A549 (cell line): Measurements from ENCODE around the gene SUGP1. TPM values are rescaled to one million over a fixed set of nuclear protein-coding genes. Genes with fewer than 3 reads are reported as not detected.

ENCODE experiments used
- ATAC-seq, 2 experiments: fragments of 200-7000 bp in 1 of 2; fragments of >200 bp in 1 of 2; cut with Nextera tagmentation in 1 of 2; cut with Tn5 transposase in 1 of 2; 3 replicates each; pipeline versions ENCODE4 v1.8.0 to v1.9.1; 2018 to 2020; ENCODE audit warnings: mild to moderate bottlenecking in 1 of 2, moderate library complexity in 1 of 2
- CTCF ChIA-PET: fragments of 300-600 bp; sonication (Branson Sonifier 250); formaldehyde crosslinking; extraction: SDS; loops from one replicate; lab custom pipeline; 2021; ENCODE audit warnings: antibody characterized with exemption, inconsistent platforms; lab: Yijun Ruan, JAX
- POLR2A ChIA-PET: fragments of 350-600 bp; formaldehyde crosslinking; extraction: SDS; loops from one replicate; lab custom pipeline; 2021; ENCODE audit warnings: antibody characterized with exemption, inconsistent platforms; lab: Yijun Ruan, JAX
- DNase-seq, 2 experiments: peaks; one replicate each; pipeline versions ENCODE4 v3.0.0 to v3.0.0-alpha.2; 2011 to 2016; ENCODE audit warnings: low read depth in 1 of 2, low spot score in 1 of 2
- FAIRE-seq: peaks from 2 replicates; lab custom pipeline; 2011; peaks lifted over from hg19 to GRCh38; lab: Jason Lieb, UNC
- H3K27ac ChIP-seq, 2 experiments: fragments of >200 bp; sonication (Bioruptor Twin); formaldehyde crosslinking; 3 replicates each; pipeline ENCODE4 v1.5.1; 2016 to 2017
- H3K4me1 ChIP-seq: fragments of >200 bp; sonication (Bioruptor Twin); formaldehyde crosslinking; 3 replicates; pipeline ENCODE4 v1.6.1; 2016
- H3K4me2 ChIP-seq: fragments of >200 bp; sonication (Bioruptor Twin); formaldehyde crosslinking; 3 replicates; pipeline ENCODE4 v1.6.1; 2016
- H3K4me3 ChIP-seq: fragments of >200 bp; sonication (Bioruptor Twin); formaldehyde crosslinking; 3 replicates; pipeline ENCODE4 v1.5.1; 2016
- H3K9me3 ChIP-seq: fragments of >200 bp; sonication (Bioruptor Twin); formaldehyde crosslinking; 3 replicates; pipeline ENCODE4 v1.6.1; 2016
- CBX2 ChIP-seq: fragments of 200-600 bp; sonication (generic); IDR thresholded peaks from 2 replicates; pipeline ENCODE4 v1.6.1; 2016; ENCODE audit warnings: low read depth, mild to moderate bottlenecking, borderline replicate concordance
- EHF ChIP-seq: fragments of 250-450 bp; sonication (Bioruptor Pico); IDR thresholded peaks from 2 replicates; pipeline ENCODE4 v1.5.0; 2020; ENCODE audit warnings: mild to moderate bottlenecking
- EHMT2 ChIP-seq: fragments of 200-600 bp; sonication (generic); IDR thresholded peaks from 2 replicates; pipeline ENCODE4 v1.6.1; 2016; ENCODE audit warnings: antibody characterized with exemption, low read depth, mild to moderate bottlenecking, moderate library complexity
- FOSB ChIP-seq: fragments of 250-450 bp; sonication (Bioruptor Pico); IDR thresholded peaks from 2 replicates; pipeline ENCODE4 v1.5.0; 2020; ENCODE audit warnings: mild to moderate bottlenecking, moderate library complexity
- FOXS1 ChIP-seq: fragments of 250-450 bp; sonication (Bioruptor Pico); IDR thresholded peaks from 2 replicates; pipeline ENCODE4 v1.5.0; 2020; ENCODE audit warnings: mild to moderate bottlenecking, moderate library complexity
- HDAC2 ChIP-seq: fragments of 200-600 bp; sonication (generic); IDR thresholded peaks from 2 replicates; pipeline ENCODE4 v1.6.1; 2016
- JUNB ChIP-seq: fragments of >200 bp; sonication (Bioruptor Twin); formaldehyde crosslinking; IDR thresholded peaks from 2 replicates; pipeline ENCODE4 v1.6.1; 2016
- MYC ChIP-seq: IDR thresholded peaks from 2 replicates; pipeline ENCODE4 v1.6.1; 2012; ENCODE audit warnings: mild to moderate bottlenecking, inconsistent platforms, low read length, improper control_type of control experiment, borderline replicate concordance
- NFE2L2 ChIP-seq: fragments of 150-350 bp; conservative IDR thresholded peaks from 2 replicates; pipeline ENCODE4 v1.6.1; 2014; ENCODE audit warnings: low read length
- NPAS2 ChIP-seq: fragments of 250-450 bp; sonication (Bioruptor Pico); IDR thresholded peaks from 2 replicates; pipeline ENCODE4 v1.8.0; 2022; ENCODE audit warnings: mild to moderate bottlenecking, moderate library complexity, borderline replicate concordance
- NR3C1 ChIP-seq: fragments of >200 bp; sonication (Bioruptor Twin); formaldehyde crosslinking; IDR thresholded peaks from 3 replicates; pipeline ENCODE4 v1.6.1; 2017
- POLR2A ChIP-seq: IDR thresholded peaks from 2 replicates; pipeline ENCODE4 v1.6.1; 2012; ENCODE audit warnings: mild to moderate bottlenecking, low read length
- RAD21 ChIP-seq, 2 experiments: fragments of >200 bp in 1 of 2; sonication (Bioruptor Twin) in 1 of 2; formaldehyde crosslinking in 1 of 2; IDR thresholded peaks in 1 of 2; conservative IDR thresholded peaks in 1 of 2; 2 replicates in 1 of 2; 3 replicates in 1 of 2; pipeline ENCODE4 v1.6.1; 2012 to 2018; ENCODE audit warnings: inconsistent platforms in 1 of 2
- REST ChIP-seq: fragments of 200-600 bp; sonication (generic); IDR thresholded peaks from 2 replicates; pipeline ENCODE4 v1.6.1; 2016; ENCODE audit warnings: antibody characterized with exemption, mild to moderate bottlenecking, moderate library complexity
- RFX5 ChIP-seq: fragments of 450-650 bp; IDR thresholded peaks from 2 replicates; pipeline ENCODE4 v1.7.1; 2014; ENCODE audit warnings: antibody characterized with exemption, mild to moderate bottlenecking, moderate library complexity
- RNF2 ChIP-seq: fragments of 200-600 bp; sonication (generic); IDR thresholded peaks from 2 replicates; pipeline ENCODE4 v1.6.1; 2016; ENCODE audit warnings: low read depth, mild to moderate bottlenecking, antibody characterized with exemption, moderate library complexity, borderline replicate concordance
- SMC3 ChIP-seq: fragments of >200 bp; sonication (Bioruptor Twin); formaldehyde crosslinking; IDR thresholded peaks from 3 replicates; pipeline ENCODE4 v1.6.1; 2018; ENCODE audit warnings: inconsistent platforms
- TFCP2L1 ChIP-seq: fragments of 250-450 bp; sonication (Bioruptor Pico); IDR thresholded peaks from 2 replicates; pipeline ENCODE4 v1.5.0; 2021; ENCODE audit warnings: mild to moderate bottlenecking
- USF2 ChIP-seq: fragments of 450-650 bp; IDR thresholded peaks from 2 replicates; pipeline ENCODE4 v1.6.1; 2014; ENCODE audit warnings: antibody characterized with exemption
- ZFP36 ChIP-seq: fragments of 450-650 bp; IDR thresholded peaks from 2 replicates; pipeline ENCODE4 v1.6.1; 2014; ENCODE audit warnings: borderline replicate concordance; ENCODE audit not compliant: partially characterized antibody
- WGBS: methylation state at CpG from one replicate; pipeline ENCODE4 v1.1.6; 2017; ENCODE audit errors: missing lambda C conversion rate; 5-methylcytosine and 5-hydroxymethylcytosine counted together
- polyA plus RNA-seq, 4 experiments: library from polyadenylated mRNA; depleted of rRNA in 3 of 4; stranded (reverse); fragments of >200 nt; fragmentation: RNase III in 1 of 4; extraction: RNeasy Plus Mini Kit Qiagen cat#74134 plus additional on column Dnase treatment in 1 of 4; gene quantifications; 2 replicates in 3 of 4; 3 replicates in 1 of 4; pipeline ENCODE4 v1.2.3, GENCODE V29; 2011 to 2017

SUGP1 gene
- polyA plus RNA-seq, 2 of the 4 experiments (the other 2 are of a cell fraction), result 21.9 to 30.0 TPM

GRCh38 chr19:19260417-19261214, 59.7 kb downstream of the SUGP1 start:
- ATAC-seq (no peak), DNase-seq (no peak), FAIRE-seq (no peak)
- WGBS, result 87% methylated on average over 18 of the region's 36 CpGs
- ChIA-PET CTCF (interaction anchor here (0.9 kb wide), 1 partner anchor 55 kb away, joined by 4 read pairs; no protein-coding TSS in a partner anchor), POLR2A (no interaction called here)
- TF ChIP-seq RNF2, result no peak
- no peak for TF ChIP-seq TFCP2L1 (CRISPR knock-in tag)
- no peak for TF ChIP-seq EHMT2
- no peak for TF ChIP-seq POLR2A
- no peak for TF ChIP-seq ZFP36
- TF ChIP-seq RFX5, result no peak
- TF ChIP-seq JUNB, result no peak
- no peak for TF ChIP-seq EHF (CRISPR knock-in tag)
- TF ChIP-seq RAD21 (conservative IDR thresholded peaks at IDR 0.05 in 1 of 2, IDR thresholded peaks at IDR 0.05 in 1 of 2), result no peak
- no peak for TF ChIP-seq FOXS1
- no peak for TF ChIP-seq CBX2
- no peak for TF ChIP-seq REST
- Histone ChIP-seq H3K9me3 (no peaks in the 10 kb centered on the region), H3K4me2 (peak overlapping the region; percentile 62; the same call in 1 of the 3 replicates), H3K4me3 (no peak overlapping the region), H3K27ac (no peak overlapping the region), H3K4me1 (no peaks in the 10 kb centered on the region)

- TF ChIP-seq FOSB (CRISPR knock-in tag), result no peak
- TF ChIP-seq NR3C1, result no peak
- TF ChIP-seq USF2, result peak; percentile 78
- TF ChIP-seq NFE2L2, result no peak
- no peak for TF ChIP-seq MYC
- peak; percentile 95 for TF ChIP-seq RFX5
- no peak for TF ChIP-seq TFCP2L1 (CRISPR knock-in tag)
- no peak for TF ChIP-seq HDAC2
- TF ChIP-seq SMC3, result no peak
- TF ChIP-seq RAD21 (conservative IDR thresholded peaks at IDR 0.05 in 1 of 2, IDR thresholded peaks at IDR 0.05 in 1 of 2), result no peak
- TF ChIP-seq NPAS2 (CRISPR knock-in tag), result no peak
- ChIA-PET CTCF (interaction anchor here (0.9 to 1.1 kb wide), 2 partner anchors 35 to 56 kb away, joined by 4 read pairs; no protein-coding TSS in a partner anchor), POLR2A (no interaction called here)
- no peak overlapping the region for H3K27ac ChIP-seq
- FAIRE-seq, result no peak
- no peaks in the 10 kb centered on the region for H3K4me1 ChIP-seq
- H3K4me3 ChIP-seq, result no peak overlapping the region
- DNase-seq, result peak; percentile 53 to 71
- no peak overlapping the region for H3K4me2 ChIP-seq
- 79% methylated on average over 2 of the region's 2 CpGs for WGBS
- H3K9me3 ChIP-seq, result no peaks in the 10 kb centered on the region
- ATAC-seq, result peak in 1 of 2 experiments; percentile 83; a peak in 3 of 6 replicates
These were observed 60.6 kb downstream of the SUGP1 start for GRCh38 chr19:19259741-19260140.
